Measurements from ENCODE around the gene ST14.
A peak's percentile ranks its signal among the peaks of the same experiment; 100 is the strongest.

Gene ST14

DNA sequence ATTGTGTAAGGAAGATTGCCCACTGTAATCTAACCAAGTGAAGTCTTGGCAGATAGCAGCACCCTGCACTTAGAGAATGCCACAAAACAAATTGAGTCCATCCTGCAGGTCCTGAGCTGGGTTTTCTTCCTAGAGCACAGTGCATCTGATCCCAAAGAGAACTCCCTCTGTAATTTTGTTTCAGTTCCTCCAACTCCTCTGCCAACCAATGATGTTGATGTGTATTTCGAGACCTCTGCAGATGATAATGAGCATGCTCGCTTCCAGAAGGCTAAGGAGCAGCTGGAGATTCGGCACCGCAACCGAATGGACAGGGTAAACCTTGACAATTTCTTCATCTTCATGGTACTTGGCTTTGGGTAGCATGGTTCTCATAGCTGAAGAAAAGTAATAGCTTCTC, 33.1 kb upstream of the ST14 start:
- Mint-ChIP-seq H3K4me1 (peaks cover 11% of the 10 kb centered on the region), H3K4me3 (no peak overlapping the region), H3K27me3 (no peaks in the 10 kb centered on the region), H3K36me3 (peaks cover 14% of the 10 kb centered on the region), H3K9me3 (no peaks in the 10 kb centered on the region), H3K27ac (no peak overlapping the region)

DNA sequence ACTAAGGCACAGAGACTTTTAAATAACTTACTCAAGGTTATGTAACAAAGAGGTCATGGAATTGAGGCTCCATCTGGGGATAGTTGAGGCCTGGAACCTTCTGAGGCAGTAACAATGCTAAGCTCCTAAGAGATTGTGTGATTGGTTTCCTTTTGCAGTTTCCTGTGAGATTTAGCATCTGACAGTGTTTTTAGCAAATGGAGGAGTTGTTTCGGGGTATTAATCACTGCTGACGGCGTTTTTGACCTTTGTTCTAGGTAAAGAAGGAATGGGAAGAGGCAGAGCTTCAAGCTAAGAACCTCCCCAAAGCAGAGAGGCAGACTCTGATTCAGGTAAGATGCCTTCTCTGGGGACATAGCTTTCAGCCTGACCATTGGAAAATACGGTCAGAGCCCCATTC, 32.1 kb upstream of the ST14 start:
- no peaks in the 10 kb centered on the region for H3K9me3 Mint-ChIP-seq
- peaks cover 9% of the 10 kb centered on the region for H3K36me3 Mint-ChIP-seq
- peaks cover under 1% of the 10 kb centered on the region for H3K4me1 Mint-ChIP-seq
- no peak overlapping the region for H3K27ac Mint-ChIP-seq
- no peak overlapping the region for H3K4me3 Mint-ChIP-seq
- H3K27me3 Mint-ChIP-seq = no peaks in the 10 kb centered on the region

DNA sequence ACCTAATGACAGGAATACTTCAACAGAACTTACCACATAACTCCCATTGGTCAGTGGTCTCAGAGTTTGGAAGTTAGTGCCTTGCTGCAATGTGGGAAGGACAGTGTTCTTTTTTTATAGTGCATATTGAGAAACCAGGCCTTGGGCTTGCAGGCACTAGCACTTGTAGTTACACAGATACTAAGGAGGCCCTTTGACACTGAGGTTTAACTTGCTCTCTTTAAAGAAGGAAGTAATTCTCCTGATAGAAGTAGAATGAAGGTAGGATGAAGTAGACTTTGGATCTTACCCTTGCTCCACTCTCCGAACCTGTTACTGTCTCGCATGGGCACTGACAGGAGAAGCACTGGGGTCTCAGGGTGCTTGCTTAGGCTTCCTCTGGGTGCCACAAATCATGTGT, 31.0 kb upstream of the ST14 start:
- H3K4me3 Mint-ChIP-seq = no peak overlapping the region

DNA sequence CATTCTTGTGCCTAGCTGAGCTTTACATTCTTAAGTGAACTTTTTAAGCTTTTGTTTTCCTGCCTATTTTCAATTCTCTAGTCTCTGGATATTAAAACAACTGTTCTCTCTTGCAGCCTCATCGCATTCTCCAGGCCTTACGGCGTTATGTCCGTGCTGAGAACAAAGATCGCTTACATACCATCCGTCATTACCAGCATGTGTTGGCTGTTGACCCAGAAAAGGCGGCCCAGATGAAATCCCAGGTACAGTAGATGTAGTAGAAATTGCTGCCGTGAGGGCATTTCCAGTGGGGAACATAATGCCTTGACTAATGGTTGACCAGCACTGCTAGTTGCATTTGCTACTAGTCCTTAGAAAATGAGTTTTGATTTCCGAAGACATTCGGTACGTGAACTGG, 29.7 kb upstream of the ST14 start:
- H3K4me3 Mint-ChIP-seq = no peak overlapping the region
- H3K27ac Mint-ChIP-seq = no peak overlapping the region
- H3K9me3 Mint-ChIP-seq = no peaks in the 10 kb centered on the region
- no peaks in the 10 kb centered on the region for H3K4me1 Mint-ChIP-seq
- H3K27me3 Mint-ChIP-seq = no peaks in the 10 kb centered on the region
- peaks cover 16% of the 10 kb centered on the region for H3K36me3 Mint-ChIP-seq

More for the DNA sequence above, 31.0 kb upstream of the ST14 start:
- no peaks in the 10 kb centered on the region for H3K9me3 Mint-ChIP-seq
- H3K4me1 Mint-ChIP-seq = no peaks in the 10 kb centered on the region
- no peak overlapping the region for H3K27ac Mint-ChIP-seq
- H3K36me3 Mint-ChIP-seq = peaks cover 8% of the 10 kb centered on the region
- H3K27me3 Mint-ChIP-seq = no peaks in the 10 kb centered on the region

DNA sequence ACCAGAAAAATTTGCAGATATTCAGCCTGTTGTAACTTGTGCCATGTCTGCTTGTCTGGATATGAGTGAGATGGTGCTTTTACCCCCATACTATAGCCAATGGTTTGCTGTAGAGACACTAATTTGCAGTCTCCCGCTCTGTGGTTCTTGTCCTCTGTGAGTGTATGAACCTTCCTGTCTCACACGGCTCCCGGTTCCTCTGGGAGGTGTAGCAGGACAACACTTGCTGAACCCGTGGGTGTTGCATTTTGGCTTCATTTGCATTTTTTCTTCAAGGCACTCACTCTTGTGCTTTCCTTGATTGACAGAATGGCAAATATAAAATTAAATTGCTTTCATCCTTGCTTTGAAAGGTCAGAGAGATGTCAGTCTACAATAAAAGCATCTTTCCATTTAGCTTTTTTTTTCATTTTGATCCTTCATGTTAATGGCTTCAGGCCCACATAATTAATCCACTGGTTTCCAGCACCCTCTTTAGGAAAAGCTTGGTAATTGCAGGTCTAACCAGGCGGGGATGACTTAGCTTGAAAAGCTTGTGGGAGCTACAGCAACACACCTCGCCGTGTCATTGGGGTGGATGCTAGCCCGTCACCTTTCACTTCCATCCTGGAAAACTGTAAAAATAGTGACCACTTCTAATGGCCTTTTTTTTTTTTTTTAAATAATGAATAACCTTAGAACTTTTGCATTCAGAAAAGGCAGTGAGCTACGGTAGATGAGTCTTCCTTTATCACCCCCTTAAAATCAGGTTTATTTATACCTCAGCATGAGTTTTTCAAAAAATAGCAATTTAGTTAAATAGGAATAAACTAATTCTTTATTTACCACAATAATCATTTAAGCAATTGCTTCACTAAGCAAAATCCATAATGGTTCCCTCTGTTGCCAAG, 27.4 kb upstream of the ST14 start:
- Mint-ChIP-seq H3K4me1 (no peaks in the 10 kb centered on the region), H3K27ac (no peak overlapping the region), H3K36me3 (peaks cover 18% of the 10 kb centered on the region)

DNA sequence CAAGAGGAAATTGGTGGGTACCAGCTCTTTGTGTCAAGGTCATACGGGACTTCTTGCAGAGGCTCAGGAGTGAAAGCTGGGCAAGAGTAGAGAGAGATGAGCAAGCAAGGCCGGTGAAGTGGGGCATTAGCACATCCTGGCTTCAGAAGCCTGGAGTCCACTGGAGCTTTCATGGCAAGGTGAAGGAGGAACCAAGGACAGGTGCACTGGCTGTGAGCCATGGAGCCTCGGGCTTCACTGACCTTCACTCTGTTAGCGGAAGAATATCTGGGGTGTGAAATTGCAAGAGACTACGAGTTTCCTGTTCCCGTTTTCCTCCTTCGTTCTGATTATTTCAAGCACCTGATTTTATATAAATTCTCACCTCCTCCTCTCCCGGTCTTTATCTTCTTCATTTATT, 25.9 kb upstream of the ST14 start:
- peaks cover 22% of the 10 kb centered on the region for H3K36me3 Mint-ChIP-seq
- no peak overlapping the region for H3K27ac Mint-ChIP-seq
- no peaks in the 10 kb centered on the region for H3K4me1 Mint-ChIP-seq
- no peaks in the 10 kb centered on the region for H3K9me3 Mint-ChIP-seq
- H3K27me3 Mint-ChIP-seq = no peaks in the 10 kb centered on the region
- H3K4me3 Mint-ChIP-seq = no peak overlapping the region

More for the DNA sequence above, 27.4 kb upstream of the ST14 start:
- H3K9me3 Mint-ChIP-seq = no peaks in the 10 kb centered on the region
- H3K4me3 Mint-ChIP-seq = no peak overlapping the region
- no peaks in the 10 kb centered on the region for H3K27me3 Mint-ChIP-seq

DNA sequence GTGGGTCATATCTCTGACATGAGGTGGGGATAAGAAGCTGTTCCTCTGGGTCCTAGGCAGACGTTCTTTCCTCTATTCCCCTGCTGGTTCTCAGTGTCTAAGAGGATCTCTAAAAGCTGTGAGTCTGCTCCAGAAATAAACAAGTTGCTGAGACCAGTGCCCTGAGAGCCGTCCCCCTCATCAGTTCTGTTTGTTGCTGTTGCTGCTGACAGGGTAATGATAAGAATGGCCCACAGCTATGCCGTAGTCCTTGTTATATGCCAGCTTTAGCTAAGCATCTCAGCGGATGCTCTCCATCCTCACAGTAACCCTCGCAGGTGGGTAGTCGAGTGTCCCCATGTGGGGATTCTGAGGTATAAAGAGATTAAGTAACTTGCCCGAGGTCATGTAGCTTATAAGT, 23.5 kb upstream of the ST14 start:
- Mint-ChIP-seq H3K4me3 (no peak overlapping the region), H3K27me3 (no peaks in the 10 kb centered on the region), H3K36me3 (peaks cover 23% of the 10 kb centered on the region), H3K9me3 (no peaks in the 10 kb centered on the region), H3K4me1 (no peaks in the 10 kb centered on the region), H3K27ac (no peak overlapping the region)

DNA sequence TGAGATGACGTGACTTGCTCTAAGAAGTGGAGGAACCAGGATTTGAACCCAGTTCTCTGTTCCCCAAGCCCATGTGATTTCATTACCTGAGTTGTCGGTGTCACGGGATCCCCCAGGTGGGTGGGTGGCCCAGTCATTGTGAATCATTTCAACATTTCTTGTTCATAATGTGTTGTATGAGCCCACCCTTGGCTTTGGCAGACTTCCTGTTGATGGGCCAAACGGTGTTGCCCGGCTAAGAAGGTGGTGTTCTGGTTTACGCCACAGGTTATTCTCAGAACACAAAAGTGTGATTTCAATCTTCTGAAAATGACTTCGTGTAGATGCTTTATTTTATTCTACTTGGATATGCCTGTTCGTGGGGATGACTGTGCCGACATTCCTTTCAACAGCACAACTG, 21.6 kb upstream of the ST14 start:
- H3K4me3 Mint-ChIP-seq = no peak overlapping the region
- H3K9me3 Mint-ChIP-seq = no peaks in the 10 kb centered on the region
- H3K27me3 Mint-ChIP-seq = no peaks in the 10 kb centered on the region
- peaks cover 24% of the 10 kb centered on the region for H3K36me3 Mint-ChIP-seq
- H3K27ac Mint-ChIP-seq = no peak overlapping the region
- H3K4me1 Mint-ChIP-seq = no peaks in the 10 kb centered on the region

DNA sequence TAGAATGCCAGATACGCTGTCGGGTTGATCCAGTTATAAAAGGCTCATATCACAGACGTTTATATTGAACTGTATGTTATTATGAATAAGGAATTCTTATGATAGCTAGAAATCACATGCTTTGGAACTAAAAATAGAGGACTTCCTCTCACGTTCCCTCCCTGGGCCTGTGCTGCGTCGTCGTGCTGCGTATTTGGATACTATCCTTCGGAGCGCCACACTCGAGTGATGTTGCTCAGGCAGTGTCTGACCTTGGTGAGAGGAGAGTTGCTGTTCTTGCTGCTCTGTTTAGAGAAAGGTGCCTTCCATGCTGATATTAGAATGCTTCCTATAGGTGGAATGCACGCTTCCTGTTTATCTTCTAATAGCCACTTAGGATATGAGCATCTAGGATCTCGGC, 20.2 kb upstream of the ST14 start:
- Mint-ChIP-seq H3K27ac (no peak overlapping the region), H3K9me3 (no peaks in the 10 kb centered on the region), H3K36me3 (peaks cover 18% of the 10 kb centered on the region), H3K4me1 (no peaks in the 10 kb centered on the region), H3K27me3 (no peaks in the 10 kb centered on the region), H3K4me3 (no peak overlapping the region)

DNA sequence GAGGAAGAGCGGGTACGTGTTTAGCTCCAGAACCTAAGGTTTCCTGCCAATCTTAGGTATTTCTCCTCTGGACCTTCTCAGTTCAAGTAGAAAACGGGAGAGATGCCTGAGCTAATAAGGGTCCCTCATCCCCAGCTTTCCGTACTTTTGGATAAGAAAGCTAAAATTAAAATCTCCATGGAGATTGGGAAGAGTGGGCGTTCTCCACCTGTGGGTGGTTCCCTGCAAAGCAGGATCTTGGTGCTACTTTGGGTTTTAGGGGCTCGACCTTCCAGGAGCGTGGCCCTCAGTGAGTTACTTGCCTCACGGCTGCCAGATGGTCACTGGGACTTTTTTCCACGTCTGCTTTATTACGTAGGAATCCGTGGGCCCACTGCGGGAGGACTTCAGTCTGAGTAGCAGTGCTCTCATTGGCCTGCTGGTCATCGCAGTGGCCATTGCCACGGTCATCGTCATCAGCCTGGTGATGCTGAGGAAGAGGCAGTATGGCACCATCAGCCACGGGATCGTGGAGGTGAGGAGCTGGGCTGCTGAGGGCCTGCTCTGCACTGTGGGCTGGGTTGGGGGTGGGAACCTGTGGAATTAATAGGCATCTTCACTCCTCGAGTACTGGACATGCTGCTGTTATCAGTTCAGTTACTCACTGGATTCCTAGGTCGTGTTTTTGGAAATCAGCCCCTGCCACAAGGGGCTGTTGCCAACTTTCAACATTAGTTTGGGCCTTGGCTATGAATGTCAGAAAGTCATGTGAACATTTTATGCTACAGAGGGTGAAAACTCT, 17.8 kb upstream of the ST14 start:
- no peak overlapping the region for H3K27ac Mint-ChIP-seq
- H3K4me3 Mint-ChIP-seq = no peak overlapping the region
- peaks cover 11% of the 10 kb centered on the region for H3K36me3 Mint-ChIP-seq
- H3K4me1 Mint-ChIP-seq = peaks cover 8% of the 10 kb centered on the region
- no peaks in the 10 kb centered on the region for H3K27me3 Mint-ChIP-seq
- H3K9me3 Mint-ChIP-seq = no peaks in the 10 kb centered on the region

DNA sequence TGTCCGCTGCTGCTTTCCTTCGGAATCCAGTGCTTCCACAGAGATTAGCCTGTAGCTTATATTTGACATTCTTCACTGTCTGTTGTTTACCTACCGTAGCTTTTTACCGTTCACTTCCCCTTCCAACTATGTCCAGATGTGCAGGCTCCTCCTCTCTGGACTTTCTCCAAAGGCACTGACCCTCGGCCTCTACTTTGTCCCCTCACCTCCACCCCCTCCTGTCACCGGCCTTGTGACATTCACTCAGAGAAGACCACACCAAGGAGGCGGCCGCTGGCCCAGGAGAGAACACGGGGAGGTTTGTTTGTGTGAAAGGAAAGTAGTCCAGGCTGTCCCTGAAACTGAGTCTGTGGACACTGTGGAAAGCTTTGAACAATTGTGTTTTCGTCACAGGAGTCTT, 15.4 kb upstream of the ST14 start:
- Mint-ChIP-seq H3K36me3 (peaks cover 7% of the 10 kb centered on the region), H3K4me1 (peaks cover 23% of the 10 kb centered on the region), H3K27me3 (no peaks in the 10 kb centered on the region), H3K4me3 (no peak overlapping the region), H3K27ac (no peak overlapping the region), H3K9me3 (no peaks in the 10 kb centered on the region)

DNA sequence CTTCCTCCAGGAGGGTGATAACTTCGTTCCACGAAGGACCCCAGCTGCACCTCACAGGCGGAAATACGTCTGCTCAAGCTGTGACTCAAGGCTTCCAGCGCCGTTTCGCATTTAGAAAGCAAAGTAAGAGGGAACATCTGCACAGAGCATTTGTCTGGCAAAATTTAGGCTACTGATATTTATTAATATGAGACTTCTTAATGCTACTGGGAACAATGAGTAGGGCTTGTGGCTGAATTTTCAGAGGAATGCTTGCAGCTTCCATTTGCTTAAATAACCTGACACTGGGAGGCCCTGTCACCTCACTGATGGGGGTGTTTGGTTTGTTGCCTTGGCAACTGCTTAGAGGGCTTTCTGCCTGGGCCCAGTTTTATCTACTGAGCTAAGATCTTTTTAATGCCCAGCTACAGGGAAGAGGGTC, 14.7 kb upstream of the ST14 start:
- no peaks in the 10 kb centered on the region for H3K27me3 Mint-ChIP-seq
- no peaks in the 10 kb centered on the region for H3K9me3 Mint-ChIP-seq
- no peak overlapping the region for H3K27ac Mint-ChIP-seq
- H3K4me1 Mint-ChIP-seq = peaks cover 23% of the 10 kb centered on the region
- H3K4me3 Mint-ChIP-seq = no peak overlapping the region
- peaks cover 7% of the 10 kb centered on the region for H3K36me3 Mint-ChIP-seq

DNA sequence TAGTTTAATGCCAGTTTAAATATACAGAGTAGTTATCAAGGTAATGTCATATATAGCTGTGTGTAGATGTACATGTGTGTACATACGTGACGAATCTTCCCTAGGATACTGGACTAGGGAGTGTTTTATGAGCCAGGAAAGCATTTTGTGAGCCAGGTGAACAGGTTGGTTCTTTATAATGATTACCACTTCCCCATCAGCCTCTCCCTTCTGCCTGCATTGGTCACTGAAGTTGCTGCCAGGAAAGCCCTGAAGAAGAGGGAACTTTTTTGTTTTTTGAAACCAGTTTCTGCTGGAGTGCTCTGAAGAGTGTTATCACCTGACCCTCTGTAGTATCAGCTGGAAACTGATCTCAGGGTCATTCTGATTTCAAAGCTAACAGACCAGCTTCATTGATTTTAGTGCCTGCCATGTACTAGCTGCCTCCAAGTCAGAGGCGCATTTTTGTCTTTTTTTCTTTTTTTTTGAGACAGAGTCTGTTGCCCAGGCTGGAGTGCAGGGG, 14.2 kb upstream of the ST14 start:
- peaks cover 23% of the 10 kb centered on the region for H3K4me1 Mint-ChIP-seq

DNA sequence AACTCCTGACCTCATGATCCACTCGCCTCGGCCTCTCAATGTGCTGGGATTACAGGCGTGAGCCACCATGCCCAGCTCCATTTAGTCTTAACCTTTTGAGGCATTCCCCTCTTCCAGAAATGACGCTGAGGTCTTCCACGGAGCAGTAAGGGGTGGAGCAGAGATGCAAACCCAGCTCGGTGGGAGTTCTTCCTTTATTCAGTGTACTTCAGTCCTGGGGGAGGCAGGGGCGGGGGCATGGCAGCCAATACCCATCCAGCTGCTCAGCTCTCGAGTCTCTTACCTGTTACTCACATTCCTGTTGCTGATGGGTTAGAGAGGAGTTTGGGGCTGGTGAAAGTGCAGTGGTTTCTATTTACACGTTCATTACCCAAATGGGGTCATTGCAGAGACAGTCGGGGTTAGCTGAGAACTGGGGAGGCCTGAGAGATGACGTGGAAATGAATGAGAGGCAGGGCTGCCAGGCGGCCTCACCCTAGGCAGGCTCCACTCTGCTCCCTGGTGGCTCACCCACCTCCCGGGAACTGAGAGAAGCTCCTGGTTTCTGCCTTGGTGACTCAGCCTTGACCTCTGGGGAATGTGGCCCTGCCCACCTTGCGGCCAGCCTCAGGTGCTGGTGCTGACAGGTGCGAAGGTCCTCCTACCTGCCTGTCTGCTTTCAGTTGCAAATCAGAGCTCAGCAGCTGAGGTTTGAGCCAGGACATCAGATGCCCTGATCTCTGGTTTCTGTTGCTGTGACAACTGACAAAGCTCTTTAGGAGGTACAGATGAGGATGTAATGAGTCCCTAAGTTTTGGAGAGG, 13.4 kb upstream of the ST14 start:
- Mint-ChIP-seq H3K4me3 (no peak overlapping the region), H3K36me3 (peaks cover 4% of the 10 kb centered on the region), H3K27ac (peak overlapping the region; percentile 72), H3K9me3 (no peaks in the 10 kb centered on the region), H3K27me3 (no peaks in the 10 kb centered on the region), H3K4me1 (peaks cover 23% of the 10 kb centered on the region)

More for the DNA sequence above, 14.2 kb upstream of the ST14 start:
- H3K36me3 Mint-ChIP-seq = peaks cover 4% of the 10 kb centered on the region
- no peaks in the 10 kb centered on the region for H3K27me3 Mint-ChIP-seq
- H3K4me3 Mint-ChIP-seq = no peak overlapping the region
- no peaks in the 10 kb centered on the region for H3K9me3 Mint-ChIP-seq
- no peak overlapping the region for H3K27ac Mint-ChIP-seq

DNA sequence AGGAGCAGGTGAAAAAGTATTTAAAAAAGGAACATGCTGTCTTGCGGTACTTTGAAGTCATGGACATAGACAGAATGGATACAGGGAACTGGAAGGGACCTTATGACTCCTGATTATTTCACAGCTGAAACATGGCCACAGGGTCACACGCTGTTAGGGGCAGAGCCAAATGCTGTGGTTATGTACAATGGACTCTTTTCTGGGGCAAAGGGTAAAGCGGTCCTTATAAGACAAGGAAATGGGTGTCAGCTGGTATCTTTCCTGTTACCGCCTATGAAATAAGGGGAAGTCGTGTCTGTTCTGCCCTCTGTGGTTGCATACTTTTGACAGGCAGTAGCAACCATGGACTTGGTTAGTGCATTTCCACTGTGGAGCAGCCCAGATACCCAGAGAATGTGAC, 12.8 kb upstream of the ST14 start:
- Mint-ChIP-seq H3K9me3 (no peaks in the 10 kb centered on the region), H3K27me3 (no peaks in the 10 kb centered on the region), H3K4me1 (peaks cover 23% of the 10 kb centered on the region), H3K36me3 (peaks cover 3% of the 10 kb centered on the region), H3K4me3 (peak overlapping the region; percentile 7), H3K27ac (peak overlapping the region; percentile 72)

Measured in activated naive CD4-positive, alpha-beta T cell treated with anti-CD3 and anti-CD28 coated beads, Interleukin-2, amount 50 U/mL, for 24 hours (primary cell).